ENCODE results near the gene RSBN1L. TPM values are rescaled to one million over a fixed set of nuclear protein-coding genes. Genes with fewer than 3 reads are reported as not detected.
A peak's percentile ranks its signal among the peaks of the same experiment; 100 is the strongest.
"Not testable (repeated sequence)": the region's sequence is repeated elsewhere in the genome, so short reads cannot be mapped to it uniquely, and the experiment has no call there.

Gene RSBN1L
- polyA plus RNA-seq, 3 donors, result 1.3 to 10.0 (median 2.2) TPM

DNA sequence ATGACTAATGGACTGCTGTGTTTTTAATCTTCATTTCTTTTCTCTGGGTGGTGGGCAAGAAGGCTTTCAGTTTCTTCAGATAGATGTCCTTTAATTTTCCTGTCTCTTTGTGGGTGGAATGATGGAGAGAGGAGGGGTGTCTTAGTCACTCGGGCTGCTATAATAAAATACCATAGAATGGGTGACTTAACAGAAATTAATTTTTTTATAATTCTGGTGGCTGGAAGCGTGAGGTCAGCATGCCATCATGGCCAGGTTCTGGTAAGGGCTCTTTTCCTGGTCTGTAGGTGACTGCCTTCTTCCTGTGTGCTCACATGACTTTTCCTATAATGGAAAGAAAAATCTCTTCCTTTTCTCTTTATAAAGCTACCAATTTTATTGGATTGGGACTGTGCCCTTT lies 6.3 kb downstream of the RSBN1L start:
- Histone ChIP-seq H2AFZ (ENCODE audit: insufficient read depth, low read depth, low read length, poor library complexity, severe bottlenecking) (no peak overlapping the region), H3K27ac (ENCODE audit: low read depth in 1 of 2, low read length in 2 of 2) (peak overlapping the region in 1 of 2 donors; percentile 34), H3K79me2 (ENCODE audit: insufficient read depth, low read length) (peaks cover 100% of the 10 kb centered on the region), H4K20me1 (ENCODE audit: insufficient read depth, low read length) (peaks cover 100% of the 10 kb centered on the region), H3K36me3 (replicated peaks in 1 of 2; ENCODE audit: control insufficient read depth in 1 of 2, insufficient read depth in 2 of 2, low read length in 2 of 2) (peaks cover 5 to 21% of the 10 kb centered on the region in 2 donors), H3K9ac (ENCODE audit: insufficient read depth, low read length, poor library complexity, severe bottlenecking) (no peak overlapping the region), H3K27me3 (ENCODE audit: control insufficient read depth in 2 of 2, insufficient read depth in 2 of 2, low read length in 2 of 2) (no peaks in the 10 kb centered on the region), H3K4me2 (replicated peaks; ENCODE audit: extremely low read depth, low read length, poor library complexity, severe bottlenecking) (no peak overlapping the region), H3K4me3 (replicated peaks in 1 of 3; ENCODE audit: low read depth in 2 of 3, low read length in 3 of 3) (no peak overlapping the region), H3K4me1 (ENCODE audit: control insufficient read depth in 1 of 2, insufficient read depth in 2 of 2, low read length in 2 of 2) (peaks cover 10 to 23% of the 10 kb centered on the region in 2 donors), H3K9me3 (replicated peaks in 1 of 2; ENCODE audit: control insufficient read depth in 1 of 2, insufficient read depth in 1 of 2, low read length in 2 of 2) (no peaks in the 10 kb centered on the region)
- Mint-ChIP-seq H3K27me3 (ENCODE audit: low read depth in 3 of 3) (no peaks in the 10 kb centered on the region), H3K4me1 (peaks cover 43% of the 10 kb centered on the region), H3K4me3 (no peak overlapping the region), H3K9me3 (peaks cover 0 to 1% (median 0%) of the 10 kb centered on the region in 7 donors), H3K36me3 (peaks cover 5 to 22% of the 10 kb centered on the region in 2 donors), H3K27ac (peak overlapping the region in 4 of 7 donors; percentile 16 to 83 (median 48))
- no CpG with 5 or more reads among the region's 2 CpGs for WGBS (ENCODE audit: insufficient coverage)
- TF ChIP-seq, protein P1, sequence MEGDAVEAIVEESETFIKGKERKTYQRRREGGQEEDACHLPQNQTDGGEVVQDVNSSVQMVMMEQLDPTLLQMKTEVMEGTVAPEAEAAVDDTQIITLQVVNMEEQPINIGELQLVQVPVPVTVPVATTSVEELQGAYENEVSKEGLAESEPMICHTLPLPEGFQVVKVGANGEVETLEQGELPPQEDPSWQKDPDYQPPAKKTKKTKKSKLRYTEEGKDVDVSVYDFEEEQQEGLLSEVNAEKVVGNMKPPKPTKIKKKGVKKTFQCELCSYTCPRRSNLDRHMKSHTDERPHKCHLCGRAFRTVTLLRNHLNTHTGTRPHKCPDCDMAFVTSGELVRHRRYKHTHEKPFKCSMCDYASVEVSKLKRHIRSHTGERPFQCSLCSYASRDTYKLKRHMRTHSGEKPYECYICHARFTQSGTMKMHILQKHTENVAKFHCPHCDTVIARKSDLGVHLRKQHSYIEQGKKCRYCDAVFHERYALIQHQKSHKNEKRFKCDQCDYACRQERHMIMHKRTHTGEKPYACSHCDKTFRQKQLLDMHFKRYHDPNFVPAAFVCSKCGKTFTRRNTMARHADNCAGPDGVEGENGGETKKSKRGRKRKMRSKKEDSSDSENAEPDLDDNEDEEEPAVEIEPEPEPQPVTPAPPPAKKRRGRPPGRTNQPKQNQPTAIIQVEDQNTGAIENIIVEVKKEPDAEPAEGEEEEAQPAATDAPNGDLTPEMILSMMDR (IDR thresholded peaks at IDR 0.05), result no peak
- DNase-seq, result no peak
- intact Hi-C loops (cut with micrococcal nuclease), result no loop called here

DNA sequence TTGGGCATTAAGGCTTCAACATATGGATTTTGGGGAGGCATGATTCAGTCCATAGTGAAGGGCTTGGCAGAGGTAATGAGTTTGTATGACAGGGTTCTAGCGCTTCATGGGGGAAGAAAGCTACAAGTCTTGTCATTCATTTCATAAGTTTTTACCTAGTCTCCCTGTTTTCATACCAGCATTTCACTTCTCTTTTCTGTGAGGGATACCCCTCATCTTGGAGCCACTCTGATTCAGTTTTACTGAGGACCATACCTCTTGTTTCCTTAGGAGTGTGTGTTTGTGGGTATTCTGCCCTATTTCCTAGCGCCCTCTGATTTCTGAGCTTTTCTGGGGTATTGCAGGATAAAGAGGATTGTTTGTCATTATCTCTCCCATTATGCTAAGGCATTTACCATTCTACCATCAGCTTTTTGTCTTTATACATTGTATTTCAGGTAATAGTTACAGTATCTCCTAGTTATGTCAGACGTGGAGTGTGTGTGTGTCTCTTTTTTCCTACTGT lies 6.8 kb downstream of the RSBN1L start:
- Histone ChIP-seq H4K20me1 (ENCODE audit: insufficient read depth, low read length) (peaks cover 100% of the 10 kb centered on the region), H3K4me2 (replicated peaks; ENCODE audit: extremely low read depth, low read length, poor library complexity, severe bottlenecking) (no peak overlapping the region), H3K79me2 (ENCODE audit: insufficient read depth, low read length) (peaks cover 100% of the 10 kb centered on the region), H3K9me3 (replicated peaks in 1 of 2; ENCODE audit: control insufficient read depth in 1 of 2, insufficient read depth in 1 of 2, low read length in 2 of 2) (no peaks in the 10 kb centered on the region), H3K27me3 (ENCODE audit: control insufficient read depth in 2 of 2, insufficient read depth in 2 of 2, low read length in 2 of 2) (no peaks in the 10 kb centered on the region), H2AFZ (ENCODE audit: insufficient read depth, low read depth, low read length, poor library complexity, severe bottlenecking) (no peak overlapping the region), H3K9ac (ENCODE audit: insufficient read depth, low read length, poor library complexity, severe bottlenecking) (no peak overlapping the region), H3K4me3 (replicated peaks in 1 of 3; ENCODE audit: low read depth in 2 of 3, low read length in 3 of 3) (no peak overlapping the region), H3K4me1 (ENCODE audit: control insufficient read depth in 1 of 2, insufficient read depth in 2 of 2, low read length in 2 of 2) (peaks cover 5 to 18% of the 10 kb centered on the region in 2 donors), H3K36me3 (replicated peaks in 1 of 2; ENCODE audit: control insufficient read depth in 1 of 2, insufficient read depth in 2 of 2, low read length in 2 of 2) (peaks cover 5 to 26% of the 10 kb centered on the region in 2 donors), H3K27ac (ENCODE audit: low read depth in 1 of 2, low read length in 2 of 2) (peak overlapping the region in 1 of 2 donors; percentile 34)
- Mint-ChIP-seq H3K4me3 (no peak overlapping the region), H3K27me3 (ENCODE audit: low read depth in 3 of 3) (no peaks in the 10 kb centered on the region), H3K4me1 (peaks cover 38% of the 10 kb centered on the region), H3K36me3 (peaks cover 5 to 23% of the 10 kb centered on the region in 2 donors), H3K27ac (peak overlapping the region in 5 of 7 donors; percentile 41 to 83 (median 55)), H3K9me3 (peaks cover 0 to 1% (median 0%) of the 10 kb centered on the region in 7 donors)
- WGBS (ENCODE audit: insufficient coverage), result no CpG with 5 or more reads among the region's 3 CpGs
- intact Hi-C loops (cut with micrococcal nuclease), result no loop called here
- TF ChIP-seq, protein P1 (IDR thresholded peaks at IDR 0.05), result no peak
- no peak for DNase-seq

DNA sequence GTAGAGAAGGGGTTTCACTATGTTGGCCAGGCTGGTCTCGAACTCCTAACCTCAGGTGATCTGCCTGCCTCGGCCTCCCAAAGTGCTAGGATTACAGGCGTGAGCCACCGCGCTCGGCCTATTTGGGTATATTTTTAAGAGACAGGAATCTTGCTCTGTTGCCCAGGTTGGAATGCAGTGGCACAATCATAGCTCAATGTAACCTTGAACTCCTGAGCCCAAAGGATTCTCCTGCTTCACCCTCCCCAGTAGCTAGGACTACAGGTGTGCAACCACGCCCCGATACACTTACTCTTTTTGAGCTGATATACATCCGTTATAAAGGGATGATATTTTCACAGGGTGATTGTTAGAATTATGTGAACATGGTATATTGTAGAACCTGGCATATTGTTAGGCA lies 7.4 kb downstream of the RSBN1L start:
- peaks cover 6 to 29% of the 10 kb centered on the region in 2 donors for H3K36me3 Mint-ChIP-seq
- not testable (repeated sequence) for H3K4me2 ChIP-seq (replicated peaks; ENCODE audit: extremely low read depth, low read length, poor library complexity, severe bottlenecking)

More for the DNA sequence above, 7.4 kb downstream of the RSBN1L start:
- H2AFZ ChIP-seq (ENCODE audit: insufficient read depth, low read depth, low read length, poor library complexity, severe bottlenecking); H3K9me3 ChIP-seq (replicated peaks in 1 of 2; ENCODE audit: control insufficient read depth in 1 of 2, insufficient read depth in 1 of 2, low read length in 2 of 2); H3K4me3 Mint-ChIP-seq; DNase-seq; H3K4me3 ChIP-seq (replicated peaks in 1 of 3; ENCODE audit: low read depth in 2 of 3, low read length in 3 of 3); H3K27me3 ChIP-seq (ENCODE audit: control insufficient read depth in 2 of 2, insufficient read depth in 2 of 2, low read length in 2 of 2); H3K9ac ChIP-seq (ENCODE audit: insufficient read depth, low read length, poor library complexity, severe bottlenecking); H3K27me3 Mint-ChIP-seq (ENCODE audit: low read depth in 3 of 3); intact Hi-C loops (cut with micrococcal nuclease); H3K9me3 Mint-ChIP-seq: not testable (repeated sequence)
- Mint-ChIP-seq H3K27ac (peak overlapping the region in 2 of 7 donors; percentile 9 to 55), H3K4me1 (peaks cover 36% of the 10 kb centered on the region)
- no CpG with 5 or more reads among the region's 9 CpGs for WGBS (ENCODE audit: insufficient coverage)
- Histone ChIP-seq H3K36me3 (replicated peaks in 1 of 2; ENCODE audit: control insufficient read depth in 1 of 2, insufficient read depth in 2 of 2, low read length in 2 of 2) (peaks cover 5 to 27% of the 10 kb centered on the region in 2 donors), H3K79me2 (ENCODE audit: insufficient read depth, low read length) (peaks cover 100% of the 10 kb centered on the region), H3K4me1 (ENCODE audit: control insufficient read depth in 1 of 2, insufficient read depth in 2 of 2, low read length in 2 of 2) (peaks cover 3 to 11% of the 10 kb centered on the region in 2 donors), H4K20me1 (ENCODE audit: insufficient read depth, low read length) (peaks cover 100% of the 10 kb centered on the region), H3K27ac (ENCODE audit: low read depth in 1 of 2, low read length in 2 of 2) (peak overlapping the region in 1 of 2 donors; percentile 34)

Measured in CD14-positive monocyte (primary cell).